ENCODE measurements around the gene NAALADL2. TPM values are rescaled to one million over a fixed set of nuclear protein-coding genes. Genes with fewer than 3 reads are reported as not detected.

The NAALADL2 gene
- total and polyA plus RNA-seq, 2 of the 13 experiments (the other 11 are each of a cell fraction or from before 2014, with no cell fraction given), result 0.08 TPM; not detected in 1

GRCh38 chr3:175065497-175065896, 206.4 kb downstream of the NAALADL2 start:
- TF ChIP-seq SMC3 (IDR thresholded peaks at IDR 0.05; ENCODE audit: low read length), result no peak
- TF ChIP-seq YEATS2 (CRISPR knock-in tag; IDR thresholded peaks at IDR 0.05; ENCODE audit: borderline replicate concordance), result no peak
- TF ChIP-seq, protein P1, sequence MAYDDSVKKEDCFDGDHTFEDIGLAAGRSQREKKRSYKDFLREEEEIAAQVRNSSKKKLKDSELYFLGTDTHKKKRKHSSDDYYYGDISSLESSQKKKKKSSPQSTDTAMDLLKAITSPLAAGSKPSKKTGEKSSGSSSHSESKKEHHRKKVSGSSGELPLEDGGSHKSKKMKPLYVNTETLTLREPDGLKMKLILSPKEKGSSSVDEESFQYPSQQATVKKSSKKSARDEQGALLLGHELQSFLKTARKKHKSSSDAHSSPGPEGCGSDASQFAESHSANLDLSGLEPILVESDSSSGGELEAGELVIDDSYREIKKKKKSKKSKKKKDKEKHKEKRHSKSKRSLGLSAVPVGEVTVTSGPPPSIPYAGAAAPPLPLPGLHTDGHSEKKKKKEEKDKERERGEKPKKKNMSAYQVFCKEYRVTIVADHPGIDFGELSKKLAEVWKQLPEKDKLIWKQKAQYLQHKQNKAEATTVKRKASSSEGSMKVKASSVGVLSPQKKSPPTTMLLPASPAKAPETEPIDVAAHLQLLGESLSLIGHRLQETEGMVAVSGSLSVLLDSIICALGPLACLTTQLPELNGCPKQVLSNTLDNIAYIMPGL (CRISPR knock-in tag; IDR thresholded peaks at IDR 0.05; ENCODE audit: borderline replicate concordance in 1 of 2, low read depth in 1 of 2), result no peak
- TF ChIP-seq FOXK2 (IDR thresholded peaks at IDR 0.05), result no peak
- TF ChIP-seq ARNTL (CRISPR knock-in tag; IDR thresholded peaks at IDR 0.05), result no peak
- no peak for TF ChIP-seq FOXO4 (CRISPR knock-in tag; conservative IDR thresholded peaks at IDR 0.05)
- TF ChIP-seq ZNF737 (CRISPR knock-in tag; IDR thresholded peaks at IDR 0.05; ENCODE audit: borderline replicate concordance), result no peak
- no peak for TF ChIP-seq ZNF317 (CRISPR knock-in tag; IDR thresholded peaks at IDR 0.05)
- Histone ChIP-seq H2AFZ (ENCODE audit: low read length) (no peak overlapping the region), H3K36me3 (replicated peaks in 1 of 2; ENCODE audit: control insufficient read depth in 1 of 2, insufficient read depth in 2 of 2, low read length in 2 of 2) (no peaks in the 10 kb centered on the region), H3K9me3 (ENCODE audit: low read length) (no peaks in the 10 kb centered on the region), H3K4me1 (ENCODE audit: insufficient read depth, low read length) (no peaks in the 10 kb centered on the region), H3K4me2 (ENCODE audit: low read depth, low read length) (no peak overlapping the region), H3K27ac (ENCODE audit: extremely low read length, insufficient read depth, low read length) (no peak overlapping the region), H3K9ac (ENCODE audit: insufficient read depth, low read depth, low read length) (no peak overlapping the region), H4K20me1 (ENCODE audit: insufficient read depth, low read length) (no peaks in the 10 kb centered on the region), H3K27me3 (ENCODE audit: control insufficient read depth in 1 of 2, insufficient read depth in 2 of 2, low read length in 2 of 2) (no peaks in the 10 kb centered on the region), H3K79me2 (ENCODE audit: insufficient read depth, low read length) (no peaks in the 10 kb centered on the region), H3K4me3 (replicated peaks in 1 of 3; ENCODE audit: insufficient read depth in 1 of 3, low read depth in 2 of 3, low read length in 3 of 3) (no peak overlapping the region)
- 0% methylated on average over 2 of the region's 2 CpGs for WGBS (ENCODE audit: low lambda C conversion rate)
- FAIRE-seq (no peak), ATAC-seq (no peak), DNase-seq (ENCODE audit: low spot score) (no peak)
- CTCF ChIA-PET (ENCODE audit: low intra/inter-chr PET ratio, low total read pairs), result no interaction called here
- in situ Hi-C loops (cut with HindIII; ENCODE audit: extremely low pct_ligation_motif_present, low pct_unique_long_range_greater_than_20kb), result no loop called here
- POLR2A ChIA-PET, result no interaction called here
- BruUV-seq (replicated peaks), result no TSS peak
- intact Hi-C loops (cut with micrococcal nuclease; ENCODE audit: unreplicated experiment), result no loop called here
